Measurements from ENCODE around the gene GARNL3. TPM values are rescaled to one million over a fixed set of nuclear protein-coding genes. Genes with fewer than 3 reads are reported as not detected.

GARNL3 gene
- total and polyA plus RNA-seq, 2 experiments from 2014 or later = 8.7 to 21.9 TPM

DNA sequence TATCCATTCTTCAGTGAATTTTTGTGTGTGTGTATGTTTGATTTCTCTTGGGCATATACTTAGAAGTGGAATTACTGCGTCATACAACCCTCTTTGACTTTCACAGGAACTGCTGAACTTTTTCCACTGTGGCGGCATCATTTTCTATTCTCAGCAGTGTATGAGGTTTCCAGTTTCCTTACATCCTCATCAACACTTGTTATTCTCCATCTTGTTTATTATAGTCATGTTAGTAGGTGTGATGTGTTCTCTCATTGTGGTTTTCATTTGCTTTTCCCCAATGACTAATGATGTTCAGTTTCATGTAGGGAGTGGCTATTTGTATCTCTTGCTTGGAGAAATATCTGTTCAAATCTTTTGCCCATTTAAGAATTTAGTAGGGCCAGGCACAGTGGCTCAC lies 162.2 kb downstream of the GARNL3 start:
- Histone ChIP-seq H3K36me3 (ENCODE audit: insufficient read depth) (0 out of 2 replicates have a peak, but pooled peaks cover 14% of the 10 kb centered on the region), H4K20me1 (replicated peaks; ENCODE audit: insufficient read depth) (peaks cover 11% of the 10 kb centered on the region), H3K79me2 (replicated peaks; ENCODE audit: insufficient read depth) (peaks cover 49% of the 10 kb centered on the region), H3K9me2 (ENCODE audit: insufficient read depth) (no peaks in the 10 kb centered on the region), H3K27me3 (ENCODE audit: insufficient read depth) (no peaks in the 10 kb centered on the region), H2AFZ (no peak overlapping the region), H3F3A (replicated peaks; ENCODE audit: low read depth) (0 out of 2 replicates have a peak, but pooled peaks cover 3% of the 10 kb centered on the region), H3K4me3 (no peak overlapping the region), H3K4me1 (ENCODE audit: insufficient read depth) (peaks cover 6% of the 10 kb centered on the region; the same call in 1 of the 2 replicates), H3K4me2 (no peak overlapping the region), H3K27ac (ENCODE audit: low read depth) (no peak overlapping the region)
- Mint-ChIP-seq H3K27ac (no peak overlapping the region), H3K4me3 (peak overlapping the region; percentile 2), H3K27me3 (ENCODE audit: insufficient read depth, low read depth, poor library complexity) (peaks cover 9% of the 10 kb centered on the region), H3K4me1 (peaks cover 14% of the 10 kb centered on the region), H3K9me3 (no peaks in the 10 kb centered on the region), H3K36me3 (ENCODE audit: low read depth) (peaks cover 30% of the 10 kb centered on the region)
- DNase-seq (ENCODE audit: low spot score) (no peak), ATAC-seq (no peak)
- TF ChIP-seq ZNF462 (CRISPR knock-in tag; IDR thresholded peaks at IDR 0.05) (no peak), ZNF331 (CRISPR knock-in tag; IDR thresholded peaks at IDR 0.05; ENCODE audit: low read depth) (no peak)

- ATAC-seq (no peak), DNase-seq (ENCODE audit: low spot score) (no peak)
- peaks cover 40% of the 10 kb centered on the region for H3K36me3 Mint-ChIP-seq (ENCODE audit: low read depth)
- Histone ChIP-seq H3K9me2 (ENCODE audit: insufficient read depth) (no peaks in the 10 kb centered on the region), H4K20me1 (replicated peaks; ENCODE audit: insufficient read depth) (peaks cover 11% of the 10 kb centered on the region), H3K4me1 (ENCODE audit: insufficient read depth) (peaks cover 6% of the 10 kb centered on the region; the same call in 1 of the 2 replicates), H3K36me3 (ENCODE audit: insufficient read depth) (peaks cover 19% of the 10 kb centered on the region; the same call in 1 of the 2 replicates), H3F3A (replicated peaks; ENCODE audit: low read depth) (0 out of 2 replicates have a peak, but pooled peaks cover 3% of the 10 kb centered on the region), H3K4me2 (no peak overlapping the region), H3K27ac (ENCODE audit: low read depth) (no peak overlapping the region), H3K4me3 (no peak overlapping the region), H2AFZ (no peak overlapping the region), H3K79me2 (replicated peaks; ENCODE audit: insufficient read depth) (peaks cover 47% of the 10 kb centered on the region), H3K27me3 (ENCODE audit: insufficient read depth) (no peaks in the 10 kb centered on the region)
- TF ChIP-seq EZH2phosphoT487 (IDR thresholded peaks at IDR 0.05; ENCODE audit: unreplicated experiment) (no peak), NANOG (IDR thresholded peaks at IDR 0.05; ENCODE audit: borderline replicate concordance) (no peak), POLR2AphosphoS5 (IDR thresholded peaks at IDR 0.05; ENCODE audit: low read depth) (no peak)
- no peaks in the 10 kb centered on the region for H3K9me3 Mint-ChIP-seq
- peaks cover 9% of the 10 kb centered on the region for H3K27me3 Mint-ChIP-seq (ENCODE audit: insufficient read depth, low read depth, poor library complexity)
- H3K4me1 Mint-ChIP-seq = peaks cover 10% of the 10 kb centered on the region
- no peak overlapping the region for H3K27ac Mint-ChIP-seq
- H3K4me3 Mint-ChIP-seq = no peak overlapping the region
Observed at GRCh38 chr9:127428348-127428747, 163.8 kb downstream of the GARNL3 start.
